ENCODE results near the gene B3GNT2. TPM values are rescaled to one million over a fixed set of nuclear protein-coding genes. Genes with fewer than 3 reads are reported as not detected.

B3GNT2 gene
- total RNA-seq, 1 experiment from 2014 or later = 14.1 TPM

GRCh38 chr2:62254424-62255266 is 58.7 kb downstream of the B3GNT2 start:
- H3K4me1 ChIP-seq (ENCODE audit: control insufficient read depth, insufficient read depth, low read length) = no peaks in the 10 kb centered on the region
- BruUV-seq (replicated peaks) = no TSS peak
- DNase-seq (ENCODE audit: low read depth, low spot score) (no peak), ATAC-seq (no peak)
- in situ Hi-C loops (cut with HindIII; ENCODE audit: low pct_unique_long_range_greater_than_20kb, low sequenced_read_pairs) (no loop called here), intact Hi-C loops (cut with micrococcal nuclease; ENCODE audit: unreplicated experiment) (no loop called here)
- H3K27ac ChIP-seq (ENCODE audit: low read length) = no peak overlapping the region
- ChIA-PET CTCF (no interaction called here), POLR2A (no interaction called here)
- no peaks in the 10 kb centered on the region for H3K36me3 ChIP-seq (ENCODE audit: control insufficient read depth, insufficient read depth, low read length)
- no peak overlapping the region for H3K4me3 ChIP-seq (ENCODE audit: low read depth in 2 of 2, low read length in 2 of 2)
- H3K27me3 ChIP-seq (ENCODE audit: control insufficient read depth, insufficient read depth, low read length) = no peaks in the 10 kb centered on the region
- no peaks in the 10 kb centered on the region for H3K9me3 ChIP-seq (ENCODE audit: control insufficient read depth, insufficient read depth, low read depth, low read length)
- no peak for TF ChIP-seq REST (IDR thresholded peaks at IDR 0.05; ENCODE audit: insufficient read depth in 1 of 2, low read depth in 2 of 2, low read length in 1 of 2)
- no peak for TF ChIP-seq CTCF (IDR thresholded peaks at IDR 0.05)
- no peak for TF ChIP-seq POLR2AphosphoS5 (IDR thresholded peaks at IDR 0.05; ENCODE audit: low read depth, low read length)
- TF ChIP-seq TCF7L2 (IDR thresholded peaks at IDR 0.05; ENCODE audit: low read depth, low read length) = no peak
- no peak for TF ChIP-seq SIN3A (IDR thresholded peaks at IDR 0.05; ENCODE audit: borderline replicate concordance, insufficient read depth, low read depth, low read length)

- H3K36me3 ChIP-seq (ENCODE audit: control insufficient read depth, insufficient read depth, low read length) = no peaks in the 10 kb centered on the region
- ChIA-PET CTCF (no interaction called here), POLR2A (interaction anchor here (0.7 kb wide), 1 partner anchor 61 kb away, joined by 3 read pairs; no protein-coding TSS in a partner anchor)
- BruUV-seq (replicated peaks) = no TSS peak
- in situ Hi-C loops (cut with HindIII; ENCODE audit: low pct_unique_long_range_greater_than_20kb, low sequenced_read_pairs) = no loop called here
- no peak for TF ChIP-seq POLR2AphosphoS5 (IDR thresholded peaks at IDR 0.05; ENCODE audit: low read depth, low read length)
- no peaks in the 10 kb centered on the region for H3K9me3 ChIP-seq (ENCODE audit: control insufficient read depth, insufficient read depth, low read depth, low read length)
- H3K27ac ChIP-seq (ENCODE audit: low read length) = no peak overlapping the region
- intact Hi-C loops (cut with micrococcal nuclease; ENCODE audit: unreplicated experiment) = no loop called here
- DNase-seq (ENCODE audit: low read depth, low spot score) = no peak
- no peaks in the 10 kb centered on the region for H3K4me1 ChIP-seq (ENCODE audit: control insufficient read depth, insufficient read depth, low read length)
- no peak overlapping the region for H3K4me3 ChIP-seq (ENCODE audit: low read depth in 2 of 2, low read length in 2 of 2)
- no peak for ATAC-seq
- no peaks in the 10 kb centered on the region for H3K27me3 ChIP-seq (ENCODE audit: control insufficient read depth, insufficient read depth, low read length)
These were observed 61.6 kb downstream of the B3GNT2 start for GRCh38 chr2:62257466-62257865.

- no peaks in the 10 kb centered on the region for H3K27me3 ChIP-seq (ENCODE audit: control insufficient read depth, insufficient read depth, low read length)
- CTCF ChIA-PET = interaction anchor here (0.6 to 0.7 kb wide), 2 partner anchors 12 to 254 kb away, joined by 3 read pairs; no protein-coding TSS in a partner anchor
- POLR2A ChIA-PET = no interaction called here
- no peaks in the 10 kb centered on the region for H3K4me1 ChIP-seq (ENCODE audit: control insufficient read depth, insufficient read depth, low read length)
- H3K27ac ChIP-seq (ENCODE audit: low read length) = no peak overlapping the region
- DNase-seq (ENCODE audit: low read depth, low spot score) = no peak
- no peaks in the 10 kb centered on the region for H3K36me3 ChIP-seq (ENCODE audit: control insufficient read depth, insufficient read depth, low read length)
- in situ Hi-C loops (cut with HindIII; ENCODE audit: low pct_unique_long_range_greater_than_20kb, low sequenced_read_pairs) (no loop called here), intact Hi-C loops (cut with micrococcal nuclease; ENCODE audit: unreplicated experiment) (no loop called here)
- no peak overlapping the region for H3K4me3 ChIP-seq (ENCODE audit: low read depth in 2 of 2, low read length in 2 of 2)
- H3K9me3 ChIP-seq (ENCODE audit: control insufficient read depth, insufficient read depth, low read depth, low read length) = no peaks in the 10 kb centered on the region
- no peak for ATAC-seq
- TF ChIP-seq TCF7L2 (IDR thresholded peaks at IDR 0.05; ENCODE audit: low read depth, low read length) (no peak), SIN3A (IDR thresholded peaks at IDR 0.05; ENCODE audit: borderline replicate concordance, insufficient read depth, low read depth, low read length) (no peak), CTCF (IDR thresholded peaks at IDR 0.05) (no peak), POLR2AphosphoS5 (IDR thresholded peaks at IDR 0.05; ENCODE audit: low read depth, low read length) (no peak), REST (IDR thresholded peaks at IDR 0.05; ENCODE audit: insufficient read depth in 1 of 2, low read depth in 2 of 2, low read length in 1 of 2) (no peak)
- no TSS peak for BruUV-seq (replicated peaks)
These were observed 67.3 kb downstream of the B3GNT2 start for GRCh38 chr2:62263076-62263715.
